Raji (cell line): ENCODE results near the gene TRIM4.

Source experiments
- POLR2A ChIP-seq: IDR thresholded peaks from 2 replicates; pipeline ENCODE4 v1.6.1; 2011; ENCODE audit warnings: low read depth, low read length, control low read depth; ENCODE audit not compliant: insufficient read depth

Gene TRIM4

GRCh38 chr7:99860281-99861127, 58.8 kb downstream of the TRIM4 start:
- TF ChIP-seq POLR2A = no peak

- no peak for TF ChIP-seq POLR2A
Observed at GRCh38 chr7:99855236-99855635, 64.1 kb downstream of the TRIM4 start.

- TF ChIP-seq POLR2A = no peak
Observed at GRCh38 chr7:99848420-99849216, 70.7 kb downstream of the TRIM4 start.

DNA sequence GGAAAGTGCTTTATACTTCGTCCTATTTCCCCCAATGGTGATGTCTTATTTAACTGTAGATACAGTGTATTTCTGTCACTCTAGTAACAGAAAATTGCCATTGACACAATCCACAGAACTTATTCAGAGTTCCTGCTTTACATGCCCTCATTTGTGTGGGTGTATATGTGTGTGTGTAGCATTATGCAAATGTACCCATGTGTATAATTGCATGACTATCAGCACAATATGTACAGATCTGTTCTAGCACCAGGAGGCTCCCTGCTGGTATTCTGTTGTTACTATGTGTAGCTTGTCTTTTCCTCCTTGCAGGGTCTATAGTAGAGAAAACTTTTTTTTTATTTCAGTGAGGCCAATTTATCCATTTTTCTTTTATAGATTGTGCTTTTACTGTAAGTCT, 75.0 kb downstream of the TRIM4 start:
- TF ChIP-seq POLR2A = no peak

GRCh38 chr7:99843808-99844207, 75.5 kb downstream of the TRIM4 start:
- TF ChIP-seq POLR2A = no peak

- no peak for TF ChIP-seq POLR2A
Observed at GRCh38 chr7:99842926-99843325, 76.4 kb downstream of the TRIM4 start.
